ENCODE data around the gene HDAC11.

DNA sequence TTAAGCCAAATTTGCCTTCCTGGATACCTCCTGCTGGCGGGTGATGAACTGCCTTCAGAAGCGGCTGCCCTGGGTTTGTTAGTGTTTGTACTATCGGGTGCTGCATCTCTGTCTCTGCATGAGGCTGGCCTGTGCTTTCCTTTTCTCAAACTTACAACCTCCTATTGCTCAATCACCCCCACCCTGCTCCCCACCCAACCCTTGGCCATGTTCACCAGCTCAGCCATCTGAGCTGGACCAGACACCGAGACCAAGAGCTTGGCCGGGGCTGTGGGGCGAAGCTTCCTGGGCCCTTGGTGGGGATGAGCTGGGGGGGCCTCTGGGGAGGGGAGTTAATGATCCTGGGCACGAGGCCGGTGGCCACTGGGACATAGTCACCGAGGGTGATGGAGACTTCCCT, 52.0 kb downstream of the HDAC11 start:
- TF ChIP-seq, protein P1, sequence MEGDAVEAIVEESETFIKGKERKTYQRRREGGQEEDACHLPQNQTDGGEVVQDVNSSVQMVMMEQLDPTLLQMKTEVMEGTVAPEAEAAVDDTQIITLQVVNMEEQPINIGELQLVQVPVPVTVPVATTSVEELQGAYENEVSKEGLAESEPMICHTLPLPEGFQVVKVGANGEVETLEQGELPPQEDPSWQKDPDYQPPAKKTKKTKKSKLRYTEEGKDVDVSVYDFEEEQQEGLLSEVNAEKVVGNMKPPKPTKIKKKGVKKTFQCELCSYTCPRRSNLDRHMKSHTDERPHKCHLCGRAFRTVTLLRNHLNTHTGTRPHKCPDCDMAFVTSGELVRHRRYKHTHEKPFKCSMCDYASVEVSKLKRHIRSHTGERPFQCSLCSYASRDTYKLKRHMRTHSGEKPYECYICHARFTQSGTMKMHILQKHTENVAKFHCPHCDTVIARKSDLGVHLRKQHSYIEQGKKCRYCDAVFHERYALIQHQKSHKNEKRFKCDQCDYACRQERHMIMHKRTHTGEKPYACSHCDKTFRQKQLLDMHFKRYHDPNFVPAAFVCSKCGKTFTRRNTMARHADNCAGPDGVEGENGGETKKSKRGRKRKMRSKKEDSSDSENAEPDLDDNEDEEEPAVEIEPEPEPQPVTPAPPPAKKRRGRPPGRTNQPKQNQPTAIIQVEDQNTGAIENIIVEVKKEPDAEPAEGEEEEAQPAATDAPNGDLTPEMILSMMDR (IDR thresholded peaks at IDR 0.05), result no peak
- no peak for TF ChIP-seq POLR2AphosphoS5 (IDR thresholded peaks at IDR 0.05)
